Cerebellar nuclear complex (tissue), 1 donor: ENCODE data around the gene FIBCD1.

Source experiments
- DNase-seq, 2 experiments: peaks; one replicate each; lab custom pipeline; 2025; lab: John Stamatoyannopoulos, UW

FIBCD1 gene

GRCh38 chr9:130906735-130907416, 32.2 kb downstream of the FIBCD1 start:
- no peak for DNase-seq

- no peak for DNase-seq
Observed at GRCh38 chr9:130905902-130906734, 32.9 kb downstream of the FIBCD1 start.

DNA sequence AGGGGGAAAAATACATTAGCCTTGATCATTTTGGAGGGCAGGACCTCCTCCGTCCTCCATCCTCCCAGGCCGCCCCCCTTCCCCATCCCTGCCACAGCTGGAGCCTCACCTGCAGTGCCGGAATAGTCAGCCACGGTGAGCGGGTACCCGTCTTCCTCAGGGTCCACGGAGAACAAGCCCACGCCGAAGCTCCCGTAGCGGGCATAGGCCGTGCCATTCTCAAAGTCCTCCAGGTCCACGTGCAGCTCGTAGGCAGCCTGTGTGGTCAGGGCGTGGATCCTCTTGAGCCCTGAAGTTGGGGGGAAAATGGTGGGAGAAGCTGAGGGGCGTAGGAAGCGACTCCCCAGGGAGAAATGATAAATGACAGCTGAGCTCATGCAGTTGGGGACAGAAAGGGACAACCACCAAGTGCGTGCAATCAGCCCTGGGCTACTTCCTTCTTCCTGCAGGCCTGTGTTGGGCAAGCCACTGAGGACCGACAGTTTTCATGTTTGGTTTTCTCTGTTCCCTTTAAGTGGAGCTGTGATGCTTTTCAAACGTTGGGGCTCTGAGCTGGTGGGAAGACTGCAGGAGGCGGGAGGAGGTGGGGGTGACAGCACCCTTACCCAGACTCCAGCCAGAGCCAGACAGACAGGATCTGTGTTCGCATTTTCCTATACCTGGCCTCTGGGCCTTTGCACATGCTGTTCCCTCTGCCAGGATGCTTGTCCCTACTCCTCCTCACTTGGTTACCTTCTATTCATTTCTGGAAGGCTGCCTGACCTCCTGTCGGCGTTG, 33.7 kb downstream of the FIBCD1 start:
- no peak for DNase-seq

DNA sequence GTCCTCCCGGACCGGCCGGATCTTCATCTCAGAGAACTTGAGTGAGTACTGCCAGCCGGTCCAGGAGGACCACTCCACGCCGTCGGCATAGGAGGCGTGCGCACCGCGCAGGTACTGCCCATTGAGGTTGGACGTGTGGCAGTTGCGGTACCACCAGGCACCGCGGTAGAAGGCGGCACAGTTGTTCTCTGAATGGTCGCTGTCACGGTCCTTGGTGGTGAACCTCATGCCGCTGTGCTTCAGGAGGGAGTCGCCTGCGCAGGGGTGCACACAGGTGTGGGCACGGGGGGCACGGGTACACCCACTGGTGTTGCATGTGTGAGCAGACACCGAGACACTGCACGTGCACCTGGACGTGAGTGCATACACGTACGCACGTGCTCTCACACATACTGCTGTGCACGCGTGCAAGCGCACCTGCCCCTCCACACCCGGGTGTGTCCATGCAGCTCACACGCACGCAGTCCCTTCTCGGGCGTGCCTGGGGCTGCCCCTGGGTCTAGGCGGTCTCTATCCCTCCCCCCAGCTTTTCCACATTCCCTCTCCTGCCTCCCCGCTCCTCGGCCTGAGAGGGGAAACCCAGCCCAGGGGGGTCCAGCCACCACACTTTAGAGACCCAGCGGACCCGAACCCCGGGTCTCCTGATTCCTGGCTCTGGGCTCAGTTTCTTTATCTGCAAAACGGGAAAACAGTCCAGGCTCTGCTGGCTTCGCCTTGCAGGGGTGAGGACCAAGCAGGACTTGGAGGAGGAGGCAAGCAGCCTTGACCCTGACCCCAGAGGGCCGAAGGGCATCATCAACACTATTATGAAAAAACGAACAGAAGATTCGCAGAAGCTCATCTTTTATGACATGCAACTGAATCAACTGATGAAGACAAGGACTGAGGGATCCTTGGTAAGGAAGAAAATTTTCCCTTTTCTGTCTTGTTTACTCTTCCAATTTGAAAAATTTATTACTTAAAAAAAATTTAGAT, 34.7 kb downstream of the FIBCD1 start:
- no peak for DNase-seq

GRCh38 chr9:130903194-130904069, 35.6 kb downstream of the FIBCD1 start:
- no peak for DNase-seq

GRCh38 chr9:130902204-130903185, 36.6 kb downstream of the FIBCD1 start:
- DNase-seq: no peak

DNA sequence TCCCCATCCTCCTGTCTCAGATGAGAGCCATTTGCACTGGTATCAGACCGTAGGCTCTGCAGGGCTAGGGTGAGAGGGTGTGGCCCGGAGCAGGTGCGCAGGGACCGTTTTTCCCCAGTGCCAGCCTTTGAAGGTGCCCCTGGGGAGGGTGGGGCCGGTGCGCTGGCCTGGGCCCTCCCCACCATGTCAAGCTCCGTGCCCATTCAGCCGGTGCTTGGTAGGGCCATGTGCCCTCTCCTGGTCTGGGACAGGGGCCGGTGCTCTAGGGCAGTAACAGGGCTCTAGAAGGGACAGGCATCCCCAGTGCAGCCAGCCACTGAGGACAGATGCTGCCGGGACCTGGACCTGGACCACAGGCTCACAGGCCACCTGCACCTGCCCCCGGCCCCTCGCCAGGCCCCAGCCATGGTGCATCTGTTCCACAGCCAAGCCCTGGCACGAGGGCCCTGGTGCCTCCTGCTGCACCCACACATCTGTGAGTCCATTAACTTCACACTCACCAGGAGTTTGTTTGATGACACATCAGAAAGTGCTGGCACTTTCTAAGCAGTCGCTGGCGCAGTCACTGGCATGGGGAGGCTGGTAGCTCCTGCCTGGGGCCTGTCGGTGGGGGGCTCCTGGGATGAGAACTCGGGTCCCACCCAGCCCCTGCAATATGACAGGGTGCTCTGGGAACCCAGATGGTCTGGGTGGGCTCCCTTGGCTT, 37.4 kb downstream of the FIBCD1 start:
- no peak for DNase-seq

- DNase-seq: no peak
Observed at GRCh38 chr9:130900701-130901497, 38.1 kb downstream of the FIBCD1 start.

DNA sequence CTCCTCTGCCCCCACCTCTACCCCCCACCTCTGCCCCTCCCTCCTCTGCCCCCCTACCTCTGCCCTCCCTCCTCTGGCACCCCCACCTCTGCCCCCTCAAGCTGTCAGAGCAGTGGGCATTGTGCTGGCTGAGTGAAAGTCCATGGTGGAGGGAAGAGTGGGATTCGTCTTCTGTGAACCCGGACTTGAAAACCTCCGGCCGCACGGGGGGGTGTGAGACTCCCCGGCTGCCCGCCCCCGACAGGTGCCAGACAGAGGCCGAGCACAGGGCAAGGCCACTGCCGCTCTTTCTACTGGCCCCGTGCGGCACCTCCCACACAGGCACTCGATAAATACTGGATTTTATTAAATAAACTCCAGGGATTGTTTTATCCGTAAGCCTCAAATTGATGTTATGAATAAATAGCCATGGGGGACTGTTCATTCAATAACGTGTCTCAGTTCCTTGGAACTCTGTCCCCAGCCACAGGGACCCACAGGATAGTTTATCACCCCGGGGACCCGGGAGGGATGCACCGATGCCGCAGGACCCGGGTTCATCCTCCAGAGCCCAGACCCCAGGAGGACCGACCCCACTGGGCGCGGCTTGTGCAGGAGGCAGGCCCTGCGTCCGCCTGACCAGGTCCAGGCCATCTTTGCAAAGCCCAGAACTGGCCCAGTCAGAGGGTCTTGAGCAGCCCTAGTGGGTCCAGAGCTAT, 39.8 kb downstream of the FIBCD1 start:
- DNase-seq: no peak

GRCh38 chr9:130898552-130898852, 40.5 kb downstream of the FIBCD1 start:
- no peak for DNase-seq

- no peak for DNase-seq
Observed at GRCh38 chr9:130897848-130898551, 41.0 kb downstream of the FIBCD1 start.

- no peak for DNase-seq
Observed at GRCh38 chr9:130897105-130897751, 41.8 kb downstream of the FIBCD1 start.

DNA sequence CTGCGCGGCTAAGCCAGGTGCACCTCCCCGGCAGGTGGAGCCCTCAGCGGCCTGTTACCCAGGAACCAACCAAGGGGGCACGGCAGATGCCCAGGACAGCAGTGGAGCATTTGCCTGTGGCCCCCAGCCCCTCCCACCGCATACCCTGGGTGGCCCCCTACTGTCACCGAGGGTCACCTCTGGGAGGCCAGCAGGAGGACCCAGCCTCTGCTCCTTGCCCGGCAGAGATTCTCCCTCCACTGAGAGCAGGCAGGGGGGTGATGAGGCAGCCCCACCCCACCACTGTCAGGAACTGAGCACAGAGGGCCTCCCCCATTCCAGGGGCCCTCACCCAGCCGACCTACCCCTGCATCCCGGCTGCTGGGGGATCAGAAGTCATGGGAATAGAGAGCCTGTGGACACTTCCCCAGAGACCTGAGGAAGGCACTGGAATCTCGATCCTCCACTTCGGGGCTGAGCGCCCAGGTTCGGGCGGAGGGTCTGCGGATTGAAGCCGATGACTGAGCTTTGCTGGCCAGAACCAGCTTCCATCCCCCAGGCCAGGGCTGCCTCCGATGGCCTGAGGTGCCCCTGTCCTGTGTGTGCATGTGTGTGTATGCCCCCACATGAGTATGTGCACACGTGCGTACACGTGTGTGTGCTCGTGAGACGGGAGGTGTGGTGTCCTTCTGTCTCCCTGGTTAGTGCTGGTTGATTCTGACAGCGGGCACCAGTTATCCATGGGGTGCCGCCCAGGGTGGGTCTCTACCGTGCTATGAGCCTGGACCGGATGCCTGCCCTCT, 42.6 kb downstream of the FIBCD1 start, which contains the start of gene QRFP:
QRFP (minus strand) TSS at position 580 of the 782 bp plus-strand sequence. CDS start 2,974 bp downstream, outside the sequence.
- DNase-seq: no peak

- DNase-seq: no peak
Observed at GRCh38 chr9:130895481-130896232, 43.4 kb downstream of the FIBCD1 start.
